Measurements from ENCODE around the gene HMCN2.
A peak's percentile ranks its signal among the peaks of the same experiment; 100 is the strongest.

The HMCN2 gene, protein sequence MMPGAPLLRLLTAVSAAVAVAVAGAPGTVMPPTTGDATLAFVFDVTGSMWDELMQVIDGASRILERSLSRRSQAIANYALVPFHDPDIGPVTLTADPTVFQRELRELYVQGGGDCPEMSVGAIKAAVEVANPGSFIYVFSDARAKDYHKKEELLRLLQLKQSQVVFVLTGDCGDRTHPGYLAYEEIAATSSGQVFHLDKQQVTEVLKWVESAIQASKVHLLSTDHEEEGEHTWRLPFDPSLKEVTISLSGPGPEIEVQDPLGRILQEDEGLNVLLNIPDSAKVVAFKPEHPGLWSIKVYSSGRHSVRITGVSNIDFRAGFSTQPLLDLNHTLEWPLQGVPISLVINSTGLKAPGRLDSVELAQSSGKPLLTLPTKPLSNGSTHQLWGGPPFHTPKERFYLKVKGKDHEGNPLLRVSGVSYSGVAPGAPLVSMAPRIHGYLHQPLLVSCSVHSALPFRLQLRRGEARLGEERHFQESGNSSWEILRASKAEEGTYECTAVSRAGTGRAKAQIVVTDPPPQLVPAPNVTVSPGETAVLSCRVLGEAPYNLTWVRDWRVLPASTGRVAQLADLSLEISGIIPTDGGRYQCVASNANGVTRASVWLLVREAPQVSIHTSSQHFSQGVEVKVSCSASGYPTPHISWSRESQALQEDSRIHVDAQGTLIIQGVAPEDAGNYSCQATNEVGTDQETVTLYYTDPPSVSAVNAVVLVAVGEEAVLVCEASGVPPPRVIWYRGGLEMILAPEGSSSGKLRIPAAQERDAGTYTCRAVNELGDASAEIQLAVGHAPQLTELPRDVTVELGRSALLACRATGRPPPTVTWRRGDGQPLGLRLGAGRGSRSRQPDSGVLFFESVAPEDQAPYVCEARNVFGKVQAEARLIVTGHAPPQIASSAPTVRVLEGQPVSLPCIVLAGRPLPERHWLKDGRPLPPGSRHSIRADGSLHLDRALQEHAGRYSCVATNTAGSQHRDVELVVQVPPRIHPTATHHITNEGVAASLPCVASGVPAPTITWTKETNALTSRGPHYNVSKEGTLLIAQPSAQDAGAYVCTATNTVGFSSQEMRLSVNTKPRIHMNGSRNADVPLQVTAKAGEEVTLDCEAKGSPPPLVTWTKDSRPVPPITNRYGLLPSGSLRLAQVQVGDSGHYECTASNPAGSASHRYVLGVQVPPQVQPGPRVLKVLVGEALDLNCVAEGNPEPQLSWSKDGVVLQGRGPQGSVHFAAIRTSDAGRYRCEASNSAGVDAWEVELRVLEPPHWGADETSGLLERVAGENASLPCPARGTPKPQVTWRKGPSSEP (N-terminal part only)

GRCh38 chr9:130265431-130266235 lies at the start of gene HMCN2:
TSS of gene HMCN2 (plus strand) at chr9:130265760. CDS start at chr9:130265879, 119 bp downstream.
- no peak for DNase-seq (ENCODE audit: low read depth)

GRCh38 chr9:130217838-130218237 lies 47.7 kb upstream of the HMCN2 start:
- DNase-seq (ENCODE audit: low read depth), result no peak

DNA sequence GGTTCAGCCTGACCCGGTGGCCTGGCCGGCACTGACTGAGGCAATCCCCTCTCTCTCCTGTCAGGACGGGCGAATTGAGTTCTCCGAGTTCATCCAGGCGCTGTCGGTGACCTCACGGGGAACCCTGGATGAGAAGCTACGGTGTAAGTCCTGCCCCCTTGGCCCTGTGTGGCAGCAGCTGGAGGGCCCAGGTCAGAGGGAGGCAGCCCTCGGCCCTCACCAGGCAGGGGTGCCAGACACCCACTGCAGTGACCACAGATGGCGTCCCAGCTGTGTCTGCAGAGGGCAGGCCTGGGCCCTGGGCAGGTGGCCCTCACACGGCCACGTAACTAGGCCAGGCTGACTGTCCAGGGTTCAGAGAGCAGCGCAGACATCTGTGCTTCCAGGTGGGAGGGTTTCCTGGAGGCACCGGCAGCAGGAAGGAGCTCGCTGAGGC lies 45.9 kb upstream of the HMCN2 start:
- no peak for DNase-seq (ENCODE audit: low read depth)

GRCh38 chr9:130220352-130220751 lies 45.2 kb upstream of the HMCN2 start:
- DNase-seq (ENCODE audit: low read depth), result peak; percentile 42

GRCh38 chr9:130222833-130223232 lies 42.7 kb upstream of the HMCN2 start:
- DNase-seq (ENCODE audit: low read depth), result no peak

DNA sequence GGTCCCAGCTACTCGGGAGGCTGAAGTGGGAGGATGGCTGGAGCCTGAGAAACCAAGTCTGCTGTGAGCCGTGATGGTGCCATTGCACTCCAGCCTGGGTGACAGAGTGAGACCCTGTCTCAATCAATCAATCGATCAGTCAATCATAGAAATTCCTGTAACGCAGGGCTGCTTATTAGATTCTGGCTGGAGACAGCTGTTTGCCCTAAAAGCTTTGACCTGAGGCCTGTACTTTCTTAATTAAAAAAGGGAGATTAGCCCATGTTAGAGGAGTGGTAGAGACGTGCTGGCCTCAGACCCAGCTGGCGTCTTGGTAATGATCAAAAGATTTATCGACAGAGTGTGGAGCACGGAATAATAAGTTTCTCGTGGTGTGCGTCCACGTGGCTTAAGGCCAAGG lies 40.5 kb upstream of the HMCN2 start:
- no peak for DNase-seq (ENCODE audit: low read depth)

DNA sequence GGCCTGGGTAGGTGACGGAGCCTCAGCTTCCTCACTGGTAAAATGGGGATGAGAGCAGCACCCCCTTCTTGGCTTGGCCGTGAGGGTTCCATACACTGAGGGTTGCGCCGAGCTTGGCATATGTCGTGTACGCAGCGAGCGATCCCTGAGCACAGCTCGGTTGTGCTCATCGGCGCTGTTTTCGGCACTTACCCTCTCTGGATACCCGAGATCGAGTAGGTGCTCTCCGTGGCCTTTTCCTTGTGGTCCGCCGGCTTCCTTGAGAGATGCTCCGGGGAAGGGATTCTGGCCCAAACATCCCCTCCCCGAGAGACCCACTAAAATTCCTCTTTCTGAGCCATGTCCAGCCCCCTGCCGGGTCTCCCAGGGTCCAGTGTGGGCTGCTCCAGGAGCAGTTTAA lies 40.0 kb upstream of the HMCN2 start:
- DNase-seq (ENCODE audit: low read depth), result no peak

DNA sequence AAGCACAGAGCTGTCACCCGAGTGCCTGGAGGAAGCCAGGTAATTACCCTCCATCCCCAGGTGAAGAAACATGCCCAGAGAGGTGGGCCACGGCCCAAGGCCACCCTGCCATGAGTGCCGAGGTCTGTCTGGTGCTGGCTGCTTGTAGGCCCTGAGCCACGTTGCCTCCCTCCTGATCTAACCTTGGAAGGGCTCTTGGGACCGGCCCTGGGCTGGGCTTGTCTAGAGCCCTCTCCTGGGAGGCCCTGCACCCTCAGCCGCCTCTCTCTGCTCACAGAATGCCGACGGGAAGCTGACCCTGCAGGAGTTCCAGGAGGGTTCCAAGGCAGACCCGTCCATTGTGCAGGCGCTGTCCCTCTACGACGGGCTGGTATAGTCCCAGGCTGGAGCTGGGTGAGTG lies 39.4 kb upstream of the HMCN2 start:
- no peak for DNase-seq (ENCODE audit: low read depth)

- no peak for DNase-seq (ENCODE audit: low read depth)
Observed at GRCh38 chr9:130227833-130228232, 37.7 kb upstream of the HMCN2 start.

DNA sequence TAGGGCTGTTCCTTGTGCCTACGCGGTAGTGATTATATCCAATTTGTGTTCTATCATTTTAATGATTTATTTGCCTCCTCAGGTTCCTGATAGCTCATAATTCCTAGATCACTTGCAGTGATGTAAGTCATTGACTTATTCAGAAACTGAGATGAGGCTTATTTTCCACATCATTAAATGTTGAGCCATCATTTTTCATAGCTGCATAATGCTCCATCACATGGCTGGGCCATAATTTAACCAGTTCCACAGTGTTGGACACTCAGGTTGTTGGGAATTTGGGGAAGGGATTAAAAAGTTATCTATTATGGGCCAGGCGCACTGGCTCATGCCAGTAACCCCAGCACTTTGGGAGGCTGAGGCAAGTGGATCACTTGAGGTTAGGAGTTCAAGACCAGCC lies 35.8 kb upstream of the HMCN2 start:
- DNase-seq (ENCODE audit: low read depth), result no peak

DNA sequence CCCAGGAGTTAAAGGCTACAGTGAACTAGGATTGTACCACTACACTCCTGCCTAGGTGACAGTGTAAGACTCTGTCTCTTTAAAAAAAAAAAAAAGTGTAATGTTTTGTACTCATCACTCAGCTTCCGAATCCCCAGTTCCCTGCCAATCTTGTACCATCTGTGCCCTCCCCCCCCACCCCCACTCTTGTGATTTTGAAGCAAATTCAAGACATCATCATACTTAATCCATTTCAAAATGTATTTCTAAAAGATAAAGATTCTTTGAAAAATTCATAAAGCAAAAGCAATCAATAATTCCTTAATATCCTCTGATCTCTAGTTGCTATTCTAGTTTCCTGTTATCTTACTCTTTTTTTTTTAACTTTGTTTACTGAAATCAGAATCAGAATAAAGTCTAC lies 34.9 kb upstream of the HMCN2 start:
- DNase-seq (ENCODE audit: low read depth), result no peak

GRCh38 chr9:130232899-130233586 lies 32.5 kb upstream of the HMCN2 start:
- no peak for DNase-seq (ENCODE audit: low read depth)

DNA sequence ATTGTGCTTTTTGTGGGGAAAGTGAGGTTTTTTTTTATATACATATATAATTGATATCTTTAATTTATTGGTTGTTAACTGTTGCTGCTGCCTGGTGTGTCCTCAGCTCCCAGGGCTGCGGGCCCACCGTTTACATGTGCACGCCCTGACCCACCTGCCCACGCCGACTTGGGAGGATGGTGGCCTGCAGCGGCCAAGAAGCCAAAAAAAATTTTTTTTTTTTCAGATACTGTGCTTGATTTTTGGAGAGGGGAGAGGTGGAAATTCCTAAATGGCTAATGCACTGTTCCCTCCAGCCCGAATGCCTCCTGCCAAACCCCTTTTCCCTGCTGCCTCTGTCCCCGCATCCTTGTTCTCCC lies 32.0 kb upstream of the HMCN2 start:
- no peak for DNase-seq (ENCODE audit: low read depth)

DNA sequence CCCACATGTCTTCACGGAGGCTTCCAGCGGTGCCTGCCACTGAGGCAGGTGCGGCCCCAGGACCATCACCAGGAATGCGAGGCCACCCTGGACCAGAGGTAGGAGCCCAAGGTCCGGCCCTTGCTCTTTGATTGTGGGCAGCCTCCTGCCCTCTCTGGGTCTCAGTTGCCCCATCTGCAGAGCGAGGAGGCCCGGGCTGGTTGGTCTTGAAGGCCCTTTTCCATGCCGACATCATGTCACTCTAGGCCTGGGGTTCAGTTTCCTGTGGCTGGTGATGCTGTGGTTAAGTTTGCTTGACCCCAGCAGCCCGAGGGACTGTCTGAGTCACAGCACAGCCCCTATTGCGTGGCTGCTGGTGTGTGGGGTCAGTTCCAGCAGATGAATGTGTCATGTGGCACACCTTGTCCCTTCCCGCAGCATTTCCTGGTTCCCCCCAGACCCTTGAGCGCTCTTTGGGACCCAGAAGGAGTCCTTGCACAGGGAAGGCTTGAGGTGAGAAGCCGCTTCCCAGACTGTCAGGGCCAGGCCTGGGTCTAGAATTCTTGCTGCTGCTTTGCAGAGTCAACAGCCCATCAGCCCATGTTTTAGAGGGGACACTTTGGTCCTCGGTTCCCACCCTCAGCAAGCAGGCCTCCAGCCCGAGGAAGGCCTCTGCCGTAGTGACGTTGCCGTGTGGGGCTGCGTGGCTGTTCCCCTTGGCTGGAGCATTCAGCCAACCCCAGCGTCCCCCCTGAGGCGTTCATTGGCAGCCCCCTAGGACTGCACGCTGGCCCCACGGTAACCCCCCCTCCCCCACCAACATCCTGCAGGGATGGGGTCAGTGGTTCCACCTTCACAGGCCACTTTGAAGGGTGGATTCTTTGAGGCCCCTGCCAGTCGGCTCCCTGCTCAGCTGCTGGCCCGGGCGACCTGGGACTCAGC lies 31.0 kb upstream of the HMCN2 start:
- DNase-seq (ENCODE audit: low read depth), result peak; percentile 70

GRCh38 chr9:130235558-130236435 lies 29.8 kb upstream of the HMCN2 start:
- peak; percentile 59 for DNase-seq (ENCODE audit: low read depth)

DNA sequence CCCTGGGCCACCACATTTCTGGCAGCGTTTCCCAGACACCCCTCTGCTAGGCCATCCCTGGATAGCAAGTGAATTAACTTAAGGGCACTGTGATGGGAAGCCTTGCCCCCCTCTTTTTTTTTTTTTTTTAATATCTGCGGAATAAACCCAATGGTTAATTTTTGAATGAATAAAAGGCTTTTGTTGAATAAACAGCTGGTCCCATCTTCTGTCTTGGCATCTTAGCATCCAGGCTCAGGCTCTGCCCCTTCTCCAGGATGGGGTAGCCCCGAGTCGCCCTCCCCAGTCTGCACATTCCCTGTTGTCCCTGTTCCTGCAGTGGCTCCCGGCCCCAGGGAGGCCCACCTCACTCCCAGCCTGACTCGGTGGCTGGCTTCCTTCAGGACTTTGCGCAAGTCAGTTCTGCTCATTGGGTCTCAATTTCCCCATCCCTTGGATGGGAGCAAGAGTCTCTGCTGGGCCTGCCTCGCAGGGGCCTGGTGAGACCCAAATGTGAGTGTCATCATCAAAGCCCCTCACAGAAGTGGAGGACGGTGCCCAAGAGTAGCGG lies 29.0 kb upstream of the HMCN2 start:
- no peak for DNase-seq (ENCODE audit: low read depth)

- no peak for DNase-seq (ENCODE audit: low read depth)
Observed at GRCh38 chr9:130237076-130237475, 28.5 kb upstream of the HMCN2 start.

GRCh38 chr9:130237763-130238524 lies 27.6 kb upstream of the HMCN2 start:
- DNase-seq (ENCODE audit: low read depth), result no peak

Data from EH (cell line).